Stimulated activated CD8-positive, alpha-beta memory T cell treated with anti-CD3 and anti-CD28 coated beads, Interleukin-7, amount 100 ng/mL, for 4 hours (primary cell): Measurements from ENCODE around the gene TAF5L.
"Not testable (repeated sequence)": the region's sequence is repeated elsewhere in the genome, so short reads cannot be mapped to it uniquely, and the experiment has no call there.

Experiments used
- DNase-seq, 2 donors: peaks; one replicate each; pipeline ENCODE4 v3.0.0-alpha.2; 2020; ENCODE audit warnings: low read depth in 2 of 2

Gene TAF5L

GRCh38 chr1:229642376-229642775 lies 16.5 kb upstream of the TAF5L start:
- no peak for DNase-seq

GRCh38 chr1:229641306-229641705 lies 15.4 kb upstream of the TAF5L start:
- DNase-seq: no peak

GRCh38 chr1:229640455-229640854 lies 14.5 kb upstream of the TAF5L start:
- DNase-seq: no peak

- DNase-seq: no peak
Measured at GRCh38 chr1:229637746-229638145, 11.8 kb upstream of the TAF5L start.

- DNase-seq: no peak
Measured at GRCh38 chr1:229636042-229636441, 10.1 kb upstream of the TAF5L start.

GRCh38 chr1:229631966-229632365 lies 6.0 kb upstream of the TAF5L start:
- no peak for DNase-seq

GRCh38 chr1:229631148-229631547 lies 5.2 kb upstream of the TAF5L start:
- no peak for DNase-seq

GRCh38 chr1:229629261-229629660 lies 3.3 kb upstream of the TAF5L start:
- no peak for DNase-seq

GRCh38 chr1:229627003-229627402 lies 1.1 kb upstream of the TAF5L start:
- DNase-seq: no peak

GRCh38 chr1:229625071-229625914 lies 629 bp downstream of the TAF5L start:
- DNase-seq: peak; percentile 39 to 41

- DNase-seq: no peak
Measured at GRCh38 chr1:229624521-229625070, 1.3 kb downstream of the TAF5L start.

GRCh38 chr1:229623838-229624237 lies 2.1 kb downstream of the TAF5L start:
- no peak for DNase-seq

GRCh38 chr1:229623225-229623624 lies 2.7 kb downstream of the TAF5L start:
- DNase-seq: no peak

GRCh38 chr1:229622641-229623120 lies 3.2 kb downstream of the TAF5L start:
- DNase-seq: not testable (repeated sequence)

GRCh38 chr1:229621663-229622062 lies 4.3 kb downstream of the TAF5L start:
- DNase-seq: no peak

GRCh38 chr1:229620876-229621275 lies 5.0 kb downstream of the TAF5L start:
- DNase-seq: no peak

- DNase-seq: no peak
Measured at GRCh38 chr1:229619614-229620013, 6.3 kb downstream of the TAF5L start.

GRCh38 chr1:229619002-229619401 lies 6.9 kb downstream of the TAF5L start:
- DNase-seq: no peak

- DNase-seq: no peak
Measured at GRCh38 chr1:229617351-229618100, 8.4 kb downstream of the TAF5L start.

- DNase-seq: no peak
Measured at GRCh38 chr1:229614701-229615100, 11.2 kb downstream of the TAF5L start.

GRCh38 chr1:229613938-229614337 lies 12.0 kb downstream of the TAF5L start:
- no peak for DNase-seq

- no peak for DNase-seq
Measured at GRCh38 chr1:229608590-229608989, 17.3 kb downstream of the TAF5L start.

GRCh38 chr1:229607370-229607769 lies 18.6 kb downstream of the TAF5L start:
- DNase-seq: no peak
